GM12878 (cell line): ENCODE measurements around the gene SHF. TPM values are rescaled to one million over a fixed set of nuclear protein-coding genes. Genes with fewer than 3 reads are reported as not detected.

Source experiments
- ATAC-seq: fragments of 200-7000 bp; cut with Tn5 transposase; 3 replicates; pipeline ENCODE4 v1.9.1; 2020; ENCODE audit warnings: mild to moderate bottlenecking, moderate library complexity
- BruUV-seq: library from RNA; stranded (reverse); fragments of 400-500 nt; replicated peaks from 2 replicates; lab custom pipeline; 2021; lab: Mats Ljungman, UMichigan
- CTCF ChIA-PET: fragments of 300-600 bp; sonication (Branson Sonifier 250); formaldehyde crosslinking; extraction: SDS; loops from one replicate; lab custom pipeline; 2021; ENCODE audit warnings: inconsistent platforms; lab: Yijun Ruan, JAX
- POLR2A ChIA-PET: fragments of 350-600 bp; formaldehyde crosslinking; extraction: SDS; loops from one replicate; lab custom pipeline; 2021; ENCODE audit warnings: inconsistent platforms; lab: Charles Lee
- RAD21 ChIA-PET: fragments of 300-600 bp; sonication (Branson Sonifier 250); formaldehyde crosslinking; loops from one replicate; lab custom pipeline; 2023; ENCODE audit warnings: antibody characterized with exemption; ENCODE audit not compliant: unreplicated experiment; lab: Charles Lee
- SMC1A ChIA-PET: fragments of 300-600 bp; sonication (Branson Sonifier 250); formaldehyde crosslinking; loops from one replicate; lab custom pipeline; 2023; ENCODE audit not compliant: unreplicated experiment, uncharacterized antibody; lab: Charles Lee
- DNase-seq: peaks from one replicate; pipeline ENCODE4 v3.0.0-alpha.2; 2011; ENCODE audit warnings: low read depth, low spot score
- FAIRE-seq: peaks from 3 replicates; lab custom pipeline; 2011; peaks lifted over from hg19 to GRCh38; lab: Jason Lieb, UNC
- H2AFZ ChIP-seq: 2 replicates; pipeline ENCODE4 v1.6.0; 2011; ENCODE audit warnings: low read depth, low read length, control low read depth; ENCODE audit not compliant: control insufficient read depth
- H3K27ac ChIP-seq: 2 replicates; pipeline ENCODE4 v1.5.1; 2011; ENCODE audit warnings: control low read depth; ENCODE audit not compliant: control insufficient read depth, insufficient read depth
- H3K27me3 ChIP-seq, 2 experiments: replicated peaks in 1 of 2; 2 replicates each; pipeline versions ENCODE4 v1.6.0 to v1.6.1; 2011; ENCODE audit warnings: low read length in 1 of 2; ENCODE audit not compliant: control insufficient read depth in 2 of 2, insufficient read depth in 2 of 2
- H3K36me3 ChIP-seq, 2 experiments: 2 replicates each; pipeline ENCODE4 v1.5.1; 2011; ENCODE audit warnings: low read length in 1 of 2; ENCODE audit not compliant: control insufficient read depth in 2 of 2, insufficient read depth in 2 of 2
- H3K4me1 ChIP-seq: 2 replicates; pipeline ENCODE4 v1.6.1; 2011; ENCODE audit warnings: mild to moderate bottlenecking, low read length, moderate library complexity, mixed read lengths; ENCODE audit not compliant: control insufficient read depth, insufficient read depth
- H3K4me2 ChIP-seq: 2 replicates; pipeline ENCODE4 v1.6.0; 2011; ENCODE audit warnings: control low read depth; ENCODE audit not compliant: control insufficient read depth, insufficient read depth
- H3K4me3 ChIP-seq: fragments of 200-600 bp; sonication (generic); 2 replicates; pipeline ENCODE4 v1.5.1; 2016
- H3K79me2 ChIP-seq: 2 replicates; pipeline ENCODE4 v1.6.0; 2011; ENCODE audit warnings: low read length; ENCODE audit not compliant: control insufficient read depth, insufficient read depth
- H3K9ac ChIP-seq: 2 replicates; pipeline ENCODE4 v1.8.0; 2011; ENCODE audit warnings: low read length, control low read depth, mixed read lengths; ENCODE audit not compliant: control insufficient read depth, insufficient read depth
- H3K9me3 ChIP-seq: replicated peaks from 3 replicates; pipeline ENCODE4 v1.5.1; 2011; ENCODE audit warnings: mild to moderate bottlenecking, low read length; ENCODE audit not compliant: control insufficient read depth, insufficient read depth
- H4K20me1 ChIP-seq: 2 replicates; pipeline ENCODE4 v1.6.0; 2011; ENCODE audit not compliant: control insufficient read depth, insufficient read depth
- CBFB ChIP-seq: IDR thresholded peaks from 2 replicates; pipeline ENCODE4 v1.6.1; 2016; ENCODE audit warnings: antibody characterized with exemption, low read depth
- CHD4 ChIP-seq: fragments of 200-600 bp; sonication (generic); IDR thresholded peaks from 2 replicates; pipeline ENCODE4 v1.6.1; 2016; ENCODE audit warnings: mild to moderate bottlenecking
- EED ChIP-seq: sonication (generic); IDR thresholded peaks from 2 replicates; pipeline ENCODE4 v1.6.1; 2016; ENCODE audit warnings: antibody characterized with exemption, low read depth
- LARP7 ChIP-seq: fragments of 450-650 bp; IDR thresholded peaks from 2 replicates; pipeline ENCODE4 v1.6.1; 2017; ENCODE audit warnings: mild to moderate bottlenecking
- NFXL1 ChIP-seq: fragments of 450-650 bp; IDR thresholded peaks from 2 replicates; pipeline ENCODE4 v1.6.1; 2017; ENCODE audit warnings: antibody characterized with exemption, mild to moderate bottlenecking, borderline replicate concordance
- NR2C1 ChIP-seq: fragments of 450-650 bp; IDR thresholded peaks from 2 replicates; pipeline ENCODE4 v1.6.1; 2017; ENCODE audit warnings: antibody characterized with exemption, mild to moderate bottlenecking, moderate library complexity
- POLR2AphosphoS2 ChIP-seq: IDR thresholded peaks from 2 replicates; pipeline ENCODE4 v1.6.1; 2011; ENCODE audit warnings: low read depth, mild to moderate bottlenecking, low read length, improper control_type of control experiment, moderate library complexity
- POU2F2 ChIP-seq: IDR thresholded peaks from 3 replicates; pipeline ENCODE4 v1.6.1; 2011; ENCODE audit warnings: low read depth, mild to moderate bottlenecking, low read length, borderline replicate concordance
- RCOR1 ChIP-seq: conservative IDR thresholded peaks from 2 replicates; pipeline ENCODE4 v1.6.1; 2012; ENCODE audit warnings: low read depth, low read length, improper control_type of control experiment
- SMARCA5 ChIP-seq: fragments of 450-650 bp; IDR thresholded peaks from 2 replicates; pipeline ENCODE4 v1.6.1; 2017; ENCODE audit warnings: mild to moderate bottlenecking
- SP1 ChIP-seq: IDR thresholded peaks from one replicate; pipeline ENCODE4 v1.6.1; 2011; ENCODE audit warnings: low read depth, low read length
- SPI1 ChIP-seq: IDR thresholded peaks from 2 replicates; pipeline ENCODE4 v1.6.1; 2011; ENCODE audit warnings: low read depth, mild to moderate bottlenecking, low read length, moderate library complexity, borderline replicate concordance; ENCODE audit not compliant: insufficient read depth
- SREBF2 ChIP-seq: IDR thresholded peaks from 2 replicates; pipeline ENCODE4 v1.6.1; 2012; ENCODE audit warnings: mild to moderate bottlenecking, low read length
- SRF ChIP-seq, 2 experiments: IDR thresholded peaks; 2 replicates each; pipeline ENCODE4 v1.6.1; 2011; ENCODE audit warnings: low read depth in 2 of 2, low read length in 2 of 2, mild to moderate bottlenecking in 1 of 2, moderate library complexity in 1 of 2
- TAF1 ChIP-seq: IDR thresholded peaks from 2 replicates; pipeline ENCODE4 v1.6.1; 2011; ENCODE audit warnings: mild to moderate bottlenecking, low read depth, low read length, borderline replicate concordance
- WRNIP1 ChIP-seq: IDR thresholded peaks from 2 replicates; pipeline ENCODE4 v1.6.1; 2011; ENCODE audit warnings: low read depth, low read length, improper control_type of control experiment, borderline replicate concordance
- YBX1 ChIP-seq: fragments of 450-650 bp; IDR thresholded peaks from 2 replicates; pipeline ENCODE4 v1.6.1; 2016; ENCODE audit warnings: antibody characterized with exemption
- ZBED1 ChIP-seq: IDR thresholded peaks from 2 replicates; pipeline ENCODE4 v1.6.1; 2016; ENCODE audit warnings: borderline replicate concordance
- ZNF384 ChIP-seq: IDR thresholded peaks from 2 replicates; pipeline ENCODE4 v1.6.1; 2012; ENCODE audit warnings: low read depth, mild to moderate bottlenecking, low read length, improper control_type of control experiment, borderline replicate concordance
- ZSCAN29 ChIP-seq: fragments of 450-650 bp; IDR thresholded peaks from 2 replicates; pipeline ENCODE4 v1.6.1; 2017; ENCODE audit warnings: mild to moderate bottlenecking, moderate library complexity
- WGBS: methylation state at CpG from one replicate; pipeline ENCODE4 v1.1.6; 2016; ENCODE audit warnings: low lambda C conversion rate; ENCODE audit not compliant: insufficient replicate concordance, insufficient coverage; ENCODE audit errors: missing lambda C conversion rate; 5-methylcytosine and 5-hydroxymethylcytosine counted together
- in situ Hi-C: fragments of 300-500 bp; cut with MboI; formaldehyde crosslinking; loops from 9 replicates; pipeline ENCODE4 v1.14.3; 2018; ENCODE audit warnings: mixed read lengths
- intact Hi-C: fragments of 100-400 bp; cut with micrococcal nuclease; formaldehyde crosslinking; loops from one replicate; pipeline ENCODE4 v1.14.2; 2022; ENCODE audit not compliant: unreplicated experiment
- polyA plus RNA-seq, 11 experiments: library from polyadenylated mRNA; depleted of rRNA in 4 of 11; unstranded in 6 of 11; stranded (reverse) in 5 of 11; fragments of >200 nt; fragmentation: Nextera tagmentation in 4 of 11; fragmentation: Illumina TruSeq in 1 of 11; extraction: Ambion mirVana in 4 of 11; extraction: Trizol in 1 of 11; gene quantifications; 1 replicate in 1 of 11; 2 replicates in 10 of 11; pipeline versions ENCODE4 v1.2.1 to v1.2.3, GENCODE V29; 2011 to 2016; ENCODE audit warnings: inconsistent platforms in 2 of 11, missing spikeins in 2 of 11, low read depth in 1 of 11
- total RNA-seq, 4 experiments: library from RNA; depleted of rRNA in 3 of 4; stranded (reverse); fragments of >200 nt in 3 of 4; fragmentation: Illumina TruSeq in 1 of 4; extraction: Trizol in 1 of 4; gene quantifications; 2 replicates each; pipeline versions ENCODE4 v1.2.1 to v1.2.3, GENCODE V29; 2013 to 2021

Gene SHF
- total and polyA plus RNA-seq, 10 of the 15 experiments (the other 5 are each of a cell fraction or from before 2014, with no cell fraction given): 0.04 to 5.7 (median 1.0) TPM; not detected in 1

- no peak for TF ChIP-seq WRNIP1
- TF ChIP-seq YBX1: no peak
- TF ChIP-seq SRF (IDR thresholded peaks at IDR 0.05; ENCODE audit: low read depth in 2 of 2, low read length in 2 of 2): no peak
- no peak for TF ChIP-seq ZBED1
- no peak for TF ChIP-seq NR2C1
These were observed 13.7 kb downstream of the SHF start (continued) for GRCh38 chr15:45174069-45174468.

DNA sequence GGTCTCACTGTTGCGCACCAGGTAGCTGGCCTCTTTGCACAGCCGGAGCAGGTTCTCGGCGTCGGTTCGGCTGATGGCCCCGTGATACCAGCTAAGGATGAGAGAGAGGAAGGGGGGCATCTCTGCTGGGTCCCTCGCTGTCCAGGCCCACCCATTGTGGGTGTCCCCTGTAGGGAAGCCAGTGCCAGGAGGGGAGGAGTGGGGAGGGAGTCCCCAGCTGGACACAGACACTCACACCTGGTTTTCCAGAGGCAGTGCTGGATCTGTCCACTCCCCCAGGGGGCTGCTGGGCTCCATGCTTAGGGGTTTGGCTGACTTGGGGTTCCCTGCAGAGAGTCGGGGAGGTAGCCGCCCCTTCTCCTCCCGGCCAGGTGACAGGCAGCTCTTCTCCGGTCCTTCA lies 15.9 kb downstream of the SHF start:
- no peak for TF ChIP-seq CHD4
- no peak for TF ChIP-seq SMARCA5
- no peak for TF ChIP-seq ZNF384
- TF ChIP-seq SP1: no peak
- TF ChIP-seq LARP7: no peak
- no peak for TF ChIP-seq EED
- no peak for TF ChIP-seq POU2F2
- no peak for TF ChIP-seq NFXL1
- no peak for TF ChIP-seq CBFB
- TF ChIP-seq SREBF2: no peak
- TF ChIP-seq POLR2AphosphoS2: no peak
- no peak for TF ChIP-seq RCOR1
- no peak for TF ChIP-seq ZSCAN29
- TF ChIP-seq TAF1: no peak
- no peak for TF ChIP-seq SPI1
- peaks cover 5% of the 10 kb centered on the region for H3K4me1 ChIP-seq
- WGBS: 73% methylated on average over 11 of the region's 12 CpGs
- no peak overlapping the region for H3K4me3 ChIP-seq
- H3K27ac ChIP-seq: no peak overlapping the region
- H4K20me1 ChIP-seq: no peaks in the 10 kb centered on the region
- ChIA-PET POLR2A (interaction anchor here (1.6 kb wide), 1 partner anchor 14 kb away, joined by 3 read pairs; no protein-coding TSS in a partner anchor), SMC1A (interaction anchor here (1.4 to 1.8 kb wide), 2 partner anchors 8 to 15 kb away, joined by 4 to 7 read pairs; no protein-coding TSS in a partner anchor), RAD21 (no interaction called here), CTCF (interaction anchor here (16.3 kb wide), 1 partner anchor 10 kb away, joined by 200 read pairs; the partner anchor contains the start of gene SHF)
- DNase-seq: no peak
- H3K4me2 ChIP-seq: no peak overlapping the region
- FAIRE-seq: no peak
- no peaks in the 10 kb centered on the region for H3K27me3 ChIP-seq
- ATAC-seq: no peak
- intact Hi-C loops (no loop called here), in situ Hi-C loops (loop anchor here (10.0 kb wide), 1 partner anchor 57 kb away; the partner anchor contains the start of genes DUOX2 and DUOXA2)
- no peaks in the 10 kb centered on the region for H3K36me3 ChIP-seq
- BruUV-seq: no TSS peak
- no peak overlapping the region for H2AFZ ChIP-seq
- H3K9me3 ChIP-seq: no peaks in the 10 kb centered on the region
- no peaks in the 10 kb centered on the region for H3K79me2 ChIP-seq
- no peak overlapping the region for H3K9ac ChIP-seq
